Neuronal stem cell (in vitro differentiated cells): ENCODE measurements around the gene CYBA.

ENCODE experiments used
- DNase-seq: peaks from one replicate; pipeline ENCODE4 v3.0.0-alpha.2; 2013; ENCODE audit warnings: low spot score
- H2AFZ ChIP-seq: one replicate; pipeline ENCODE4 v1.6.1; 2013; ENCODE audit warnings: mild to moderate bottlenecking, low read length, inconsistent platforms
- H2AK5ac ChIP-seq: 2 replicates; pipeline ENCODE4 v1.6.1; 2013; ENCODE audit warnings: low read depth, mild to moderate bottlenecking, inconsistent platforms, low read length, moderate library complexity, mixed read lengths
- H2BK120ac ChIP-seq: 2 replicates; pipeline ENCODE4 v1.6.1; 2013; ENCODE audit warnings: low read depth, mild to moderate bottlenecking, inconsistent platforms, low read length, moderate library complexity, mixed read lengths
- H2BK12ac ChIP-seq: one replicate; pipeline ENCODE4 v1.6.1; 2013; ENCODE audit warnings: low read length, inconsistent platforms
- H2BK15ac ChIP-seq: 2 replicates; pipeline ENCODE4 v1.6.1; 2013; ENCODE audit warnings: mild to moderate bottlenecking, low read length, inconsistent platforms, mixed read lengths
- H2BK5ac ChIP-seq: one replicate; pipeline ENCODE4 v1.6.1; 2013; ENCODE audit warnings: inconsistent platforms, mild to moderate bottlenecking, low read length, moderate library complexity
- H3K14ac ChIP-seq: one replicate; pipeline ENCODE4 v1.6.1; 2013; ENCODE audit warnings: low read length, inconsistent platforms
- H3K18ac ChIP-seq: 2 replicates; pipeline ENCODE4 v1.6.1; 2013; ENCODE audit warnings: low read length, inconsistent platforms
- H3K23ac ChIP-seq: 2 replicates; pipeline ENCODE4 v1.6.1; 2013; ENCODE audit warnings: low read depth, mild to moderate bottlenecking, mixed read lengths, low read length, inconsistent platforms; ENCODE audit not compliant: poor library complexity
- H3K27ac ChIP-seq: replicated peaks from 3 replicates; pipeline ENCODE4 v1.5.1; 2013; ENCODE audit warnings: low read length, inconsistent platforms
- H3K27me3 ChIP-seq, 3 experiments: 2 replicates each; pipeline ENCODE4 v1.6.1; 2013; ENCODE audit warnings: low read length in 3 of 3, mild to moderate bottlenecking in 2 of 3, inconsistent platforms in 1 of 3, low read depth in 1 of 3, mixed read lengths in 1 of 3, moderate library complexity in 1 of 3; ENCODE audit not compliant: control insufficient read depth in 3 of 3, insufficient read depth in 3 of 3
- H3K36me3 ChIP-seq, 2 donors: replicated peaks in 1 of 2; 2 replicates each; pipeline ENCODE4 v1.6.1; 2013; ENCODE audit warnings: low read length in 2 of 2; ENCODE audit not compliant: control insufficient read depth in 2 of 2, insufficient read depth in 2 of 2
- H3K4ac ChIP-seq: 2 replicates; pipeline ENCODE4 v1.6.1; 2013; ENCODE audit warnings: inconsistent platforms, mild to moderate bottlenecking, low read length, moderate library complexity
- H3K4me1 ChIP-seq, 2 donors: 1 replicate in 1 of 2; 2 replicates in 1 of 2; pipeline ENCODE4 v1.6.1; 2013; ENCODE audit warnings: low read length in 2 of 2, low read depth in 1 of 2; ENCODE audit not compliant: control insufficient read depth in 2 of 2, insufficient read depth in 1 of 2
- H3K4me2 ChIP-seq: one replicate; pipeline ENCODE4 v1.6.1; 2013; ENCODE audit warnings: mild to moderate bottlenecking, low read length, inconsistent platforms; ENCODE audit not compliant: insufficient read depth, poor library complexity, severe bottlenecking
- H3K4me3 ChIP-seq, 2 donors: 2 replicates each; pipeline ENCODE4 v1.5.1; 2013; ENCODE audit warnings: low read length in 2 of 2, mild to moderate bottlenecking in 2 of 2, inconsistent platforms in 1 of 2, moderate library complexity in 1 of 2
- H3K79me1 ChIP-seq: one replicate; pipeline ENCODE4 v1.6.1; 2013; ENCODE audit warnings: low read depth, mild to moderate bottlenecking, inconsistent platforms, low read length, moderate library complexity
- H3K9ac ChIP-seq: one replicate; pipeline ENCODE4 v1.6.1; 2013; ENCODE audit warnings: mild to moderate bottlenecking, low read depth, low read length, inconsistent platforms; ENCODE audit not compliant: poor library complexity
- H3K9me3 ChIP-seq, 2 donors: replicated peaks in 1 of 2; 2 replicates each; pipeline versions ENCODE3 to v1.6.1; 2013; ENCODE audit warnings: low read length in 2 of 2, mild to moderate bottlenecking in 2 of 2, inconsistent platforms in 1 of 2, low read depth in 1 of 2, mixed read lengths in 1 of 2, moderate library complexity in 1 of 2; ENCODE audit not compliant: control insufficient read depth in 2 of 2, insufficient read depth in 1 of 2
- H4K8ac ChIP-seq: one replicate; pipeline ENCODE4 v1.6.1; 2013; ENCODE audit warnings: low read depth, mild to moderate bottlenecking, inconsistent platforms, low read length, moderate library complexity
- H4K91ac ChIP-seq: one replicate; pipeline ENCODE4 v1.6.1; 2013; ENCODE audit warnings: low read length, low read depth, mild to moderate bottlenecking, inconsistent platforms; ENCODE audit not compliant: poor library complexity
- WGBS, 2 donors: extraction: QIAGEN DNeasy Blood & Tissue Kit; methylation state at CpG; one replicate each; pipeline ENCODE4 v1.1.7; 2013; ENCODE audit warnings: missing lambda C conversion rate in 2 of 2, mixed read lengths in 1 of 2; ENCODE audit not compliant: insufficient read length in 2 of 2, insufficient replicate concordance in 1 of 2; ENCODE audit errors: extremely low coverage in 2 of 2; 5-methylcytosine and 5-hydroxymethylcytosine counted together

The CYBA gene

GRCh38 chr16:88624977-88625576, 25.8 kb downstream of the CYBA start:
- Histone ChIP-seq H3K36me3 (peaks cover 56 to 85% of the 10 kb centered on the region in 2 donors), H2AK5ac (no peak overlapping the region)
- WGBS, 2 donors: no CpG with 5 or more reads among the region's 17 CpGs

GRCh38 chr16:88624481-88624880, 26.4 kb downstream of the CYBA start:
- Histone ChIP-seq H3K23ac (no peak overlapping the region), H3K36me3 (peaks cover 55 to 85% of the 10 kb centered on the region in 2 donors), H2BK120ac (no peak overlapping the region), H2BK5ac (no peak overlapping the region), H4K91ac (no peak overlapping the region), H2BK12ac (no peak overlapping the region), H3K4me3 (no peak overlapping the region), H3K9ac (peak overlapping the region; percentile 21), H3K9me3 (no peaks in the 10 kb centered on the region), H3K18ac (no peak overlapping the region), H2BK15ac (no peak overlapping the region), H3K27ac (no peak overlapping the region), H3K4me1 (no peaks in the 10 kb centered on the region), H3K14ac (no peak overlapping the region), H3K4me2 (no peak overlapping the region), H3K27me3 (no peaks in the 10 kb centered on the region), H3K4ac (no peak overlapping the region), H2AK5ac (no peak overlapping the region), H3K79me1 (peaks cover 8% of the 10 kb centered on the region), H2AFZ (no peak overlapping the region), H4K8ac (no peak overlapping the region)
- no CpG with 5 or more reads among the region's 18 CpGs for WGBS, 2 donors
- no peak for DNase-seq

More at GRCh38 chr16:88624977-88625576, 25.8 kb downstream of the CYBA start:
- H2BK120ac ChIP-seq: no peak overlapping the region
- H3K9ac ChIP-seq: no peak overlapping the region
- H3K27me3 ChIP-seq: no peaks in the 10 kb centered on the region
- no peak overlapping the region for H2BK15ac ChIP-seq
- no peak overlapping the region for H4K8ac ChIP-seq
- H3K4me3 ChIP-seq: no peak overlapping the region
- H3K9me3 ChIP-seq: no peaks in the 10 kb centered on the region
- H3K18ac ChIP-seq: no peak overlapping the region
- no peak overlapping the region for H3K27ac ChIP-seq
- H3K4me1 ChIP-seq: no peaks in the 10 kb centered on the region
- H3K79me1 ChIP-seq: peaks cover 8% of the 10 kb centered on the region
- no peak overlapping the region for H2AFZ ChIP-seq
- H3K4me2 ChIP-seq: no peak overlapping the region
- no peak overlapping the region for H3K4ac ChIP-seq
- H2BK5ac ChIP-seq: no peak overlapping the region
- H4K91ac ChIP-seq: no peak overlapping the region
- H3K14ac ChIP-seq: no peak overlapping the region
- DNase-seq: no peak
- no peak overlapping the region for H3K23ac ChIP-seq
- H2BK12ac ChIP-seq: no peak overlapping the region

DNA sequence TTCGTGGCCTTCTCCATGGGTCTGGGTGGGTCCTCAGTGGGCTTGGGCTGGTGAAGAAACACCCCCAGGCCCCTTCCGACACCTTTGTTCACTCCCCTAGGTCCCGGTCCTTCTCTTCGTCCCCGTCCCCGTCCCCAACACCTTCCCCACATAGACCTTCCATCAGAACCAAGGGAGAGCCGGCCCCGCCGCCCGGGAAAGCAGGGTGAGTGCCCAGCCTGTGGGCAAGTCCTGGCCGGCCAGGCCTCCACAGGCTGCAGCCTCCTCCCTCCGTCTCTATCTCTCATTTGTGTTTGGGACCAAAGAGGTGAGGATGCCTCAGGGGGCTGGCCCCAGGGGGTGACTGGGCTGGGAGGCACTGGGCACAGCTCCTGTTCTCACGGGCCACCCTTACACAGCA, 27.0 kb downstream of the CYBA start:
- H3K27me3 ChIP-seq: no peaks in the 10 kb centered on the region
- no peak overlapping the region for H4K8ac ChIP-seq

GRCh38 chr16:88622866-88623265, 28.0 kb downstream of the CYBA start:
- no peak overlapping the region for H3K9ac ChIP-seq
- no peak overlapping the region for H3K14ac ChIP-seq
- no peak for DNase-seq
- no peak overlapping the region for H3K4me3 ChIP-seq
- no peak overlapping the region for H3K18ac ChIP-seq
- H3K4ac ChIP-seq: no peak overlapping the region
- H2AFZ ChIP-seq: no peak overlapping the region
- H3K27ac ChIP-seq: no peak overlapping the region
- H2BK5ac ChIP-seq: no peak overlapping the region
- no peak overlapping the region for H4K8ac ChIP-seq
- H2BK120ac ChIP-seq: no peak overlapping the region
- H3K4me1 ChIP-seq: peaks cover 0 to 5% of the 10 kb centered on the region in 2 donors
- no CpG with 5 or more reads among the region's 29 CpGs for WGBS, 2 donors
- H3K79me1 ChIP-seq: peaks cover 8% of the 10 kb centered on the region
- no peak overlapping the region for H2BK12ac ChIP-seq
- H3K27me3 ChIP-seq: no peaks in the 10 kb centered on the region
- no peaks in the 10 kb centered on the region for H3K9me3 ChIP-seq
- H4K91ac ChIP-seq: no peak overlapping the region
- no peak overlapping the region for H2BK15ac ChIP-seq
- H3K4me2 ChIP-seq: no peak overlapping the region
- H2AK5ac ChIP-seq: no peak overlapping the region
- H3K23ac ChIP-seq: peak overlapping the region; percentile 44
- H3K36me3 ChIP-seq: peaks cover 48 to 86% of the 10 kb centered on the region in 2 donors

More for the DNA sequence above, 27.0 kb downstream of the CYBA start:
- Histone ChIP-seq H3K27ac (no peak overlapping the region), H3K14ac (no peak overlapping the region), H2AK5ac (no peak overlapping the region), H3K9ac (no peak overlapping the region), H3K18ac (no peak overlapping the region), H2BK12ac (no peak overlapping the region), H2AFZ (no peak overlapping the region), H3K23ac (no peak overlapping the region), H3K36me3 (peaks cover 54 to 87% of the 10 kb centered on the region in 2 donors), H3K4ac (no peak overlapping the region), H3K4me2 (no peak overlapping the region), H3K9me3 (no peaks in the 10 kb centered on the region), H4K91ac (no peak overlapping the region), H3K79me1 (peaks cover 8% of the 10 kb centered on the region), H2BK120ac (no peak overlapping the region), H3K4me1 (no peaks in the 10 kb centered on the region), H2BK15ac (no peak overlapping the region), H2BK5ac (no peak overlapping the region), H3K4me3 (peak overlapping the region in 1 of 2 donors; percentile 21)
- no peak for DNase-seq
- no CpG with 5 or more reads among the region's 13 CpGs for WGBS, 2 donors
